Fibroblast of pulmonary artery (primary cell): ENCODE data around the gene DNAJC16.
A peak's percentile ranks its signal among the peaks of the same experiment; 100 is the strongest.

Experiments
- DNase-seq: peaks from one replicate; pipeline ENCODE4 v3.0.0-alpha.2; 2010; ENCODE audit warnings: low read depth
- H3K4me3 ChIP-seq: replicated peaks from 2 replicates; pipeline ENCODE4 v1.5.1; 2011; ENCODE audit warnings: low read depth, mild to moderate bottlenecking, control low read depth, low read length, moderate library complexity
- TF ChIP-seq, protein P1 (sequence below): IDR thresholded peaks from 2 replicates; pipeline ENCODE4 v1.5.1; 2011; ENCODE audit warnings: mild to moderate bottlenecking, control low read depth, low read length, inconsistent platforms; ENCODE audit errors: missing control alignments

The DNAJC16 gene

DNA sequence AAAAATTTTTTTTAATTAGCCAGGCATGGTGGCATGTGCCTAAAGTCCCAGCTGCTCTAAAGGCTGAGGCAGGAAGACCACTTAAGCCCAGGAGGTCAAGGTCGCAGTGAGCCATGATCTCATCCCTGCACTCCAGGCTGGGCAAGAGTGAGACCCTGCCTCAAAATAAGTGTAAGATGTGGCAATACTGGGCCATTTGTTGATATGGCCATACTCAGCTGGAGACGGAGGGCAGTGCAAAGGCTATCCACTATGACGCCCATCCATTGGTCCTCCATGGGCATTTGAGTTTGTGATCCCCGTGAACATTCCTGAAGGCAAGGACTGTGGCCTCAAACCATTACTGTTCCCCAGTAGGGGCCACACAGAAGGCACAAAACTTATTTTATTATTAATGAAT, 4.1 kb upstream of the DNAJC16 start:
- TF ChIP-seq, protein P1, sequence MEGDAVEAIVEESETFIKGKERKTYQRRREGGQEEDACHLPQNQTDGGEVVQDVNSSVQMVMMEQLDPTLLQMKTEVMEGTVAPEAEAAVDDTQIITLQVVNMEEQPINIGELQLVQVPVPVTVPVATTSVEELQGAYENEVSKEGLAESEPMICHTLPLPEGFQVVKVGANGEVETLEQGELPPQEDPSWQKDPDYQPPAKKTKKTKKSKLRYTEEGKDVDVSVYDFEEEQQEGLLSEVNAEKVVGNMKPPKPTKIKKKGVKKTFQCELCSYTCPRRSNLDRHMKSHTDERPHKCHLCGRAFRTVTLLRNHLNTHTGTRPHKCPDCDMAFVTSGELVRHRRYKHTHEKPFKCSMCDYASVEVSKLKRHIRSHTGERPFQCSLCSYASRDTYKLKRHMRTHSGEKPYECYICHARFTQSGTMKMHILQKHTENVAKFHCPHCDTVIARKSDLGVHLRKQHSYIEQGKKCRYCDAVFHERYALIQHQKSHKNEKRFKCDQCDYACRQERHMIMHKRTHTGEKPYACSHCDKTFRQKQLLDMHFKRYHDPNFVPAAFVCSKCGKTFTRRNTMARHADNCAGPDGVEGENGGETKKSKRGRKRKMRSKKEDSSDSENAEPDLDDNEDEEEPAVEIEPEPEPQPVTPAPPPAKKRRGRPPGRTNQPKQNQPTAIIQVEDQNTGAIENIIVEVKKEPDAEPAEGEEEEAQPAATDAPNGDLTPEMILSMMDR: no peak
- no peak for DNase-seq
- no peak overlapping the region for H3K4me3 ChIP-seq

DNA sequence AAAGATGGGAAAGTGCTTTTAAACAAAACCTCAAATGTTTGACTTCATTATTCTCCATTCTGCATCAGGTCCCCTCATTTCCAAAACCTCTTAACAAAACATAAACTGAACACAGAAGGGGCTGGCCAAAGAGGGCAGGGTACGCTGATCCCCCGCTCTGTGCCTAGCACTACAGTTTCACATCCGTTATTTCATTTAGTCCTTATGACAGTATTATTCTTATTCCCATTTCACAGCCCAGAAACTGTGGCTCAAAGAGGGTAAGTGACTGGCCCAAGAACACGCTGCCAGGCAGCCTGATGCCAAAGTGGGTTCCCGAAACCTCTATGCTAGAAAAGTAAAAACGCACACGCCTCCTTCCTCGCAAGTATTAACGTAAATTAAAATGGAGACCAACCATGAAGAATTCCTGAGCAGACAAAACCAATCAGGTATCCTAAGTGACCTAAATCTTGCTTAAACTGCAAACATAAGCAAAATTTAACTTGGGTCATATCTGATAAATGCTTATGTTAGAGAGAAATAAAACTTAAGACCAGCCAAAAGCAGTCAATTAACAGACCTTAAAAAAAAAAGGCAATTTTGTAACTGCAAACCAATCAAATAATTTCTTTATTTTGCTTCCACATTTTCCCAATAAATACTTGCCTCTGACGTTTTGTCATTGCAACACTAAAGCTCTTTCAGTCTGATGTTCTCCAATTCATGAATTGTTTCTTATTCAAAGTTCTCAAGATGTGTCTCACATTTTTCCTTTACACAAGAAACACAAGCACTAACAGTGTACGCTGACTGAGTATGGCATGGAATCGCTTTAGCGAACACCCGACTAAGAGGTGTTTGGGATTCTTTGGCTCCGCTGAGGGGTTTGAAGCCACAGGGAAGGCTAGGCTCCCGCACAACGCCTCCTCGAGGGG, 3.3 kb upstream of the DNAJC16 start:
- peak; percentile 49 for DNase-seq
- TF ChIP-seq, protein P1: no peak
- H3K4me3 ChIP-seq: peak overlapping the region; percentile 77

DNA sequence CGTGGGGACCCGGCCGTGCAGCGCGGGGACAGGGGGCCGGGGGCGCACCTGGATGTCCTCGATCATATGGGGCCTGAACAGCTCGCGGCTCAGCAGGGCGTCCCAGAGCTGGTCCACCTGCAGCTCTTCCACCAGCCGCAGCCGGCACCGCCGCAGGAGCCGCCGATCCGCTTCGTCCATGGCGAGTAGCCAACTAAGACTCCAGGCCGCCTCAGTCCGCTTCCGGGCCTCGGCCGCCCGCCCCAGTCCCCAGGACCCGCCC, 2.7 kb upstream of the DNAJC16 start, which contains the start of gene CASP9:
Gene CASP9, minus strand, starts transcription at position 195 of the 262 bp plus-strand sequence. Its CDS starts 15 bp downstream, at position 180.
- DNase-seq: no peak
- TF ChIP-seq, protein P1: no peak
- H3K4me3 ChIP-seq: peak within 1 kb of the TSS; percentile 92

DNA sequence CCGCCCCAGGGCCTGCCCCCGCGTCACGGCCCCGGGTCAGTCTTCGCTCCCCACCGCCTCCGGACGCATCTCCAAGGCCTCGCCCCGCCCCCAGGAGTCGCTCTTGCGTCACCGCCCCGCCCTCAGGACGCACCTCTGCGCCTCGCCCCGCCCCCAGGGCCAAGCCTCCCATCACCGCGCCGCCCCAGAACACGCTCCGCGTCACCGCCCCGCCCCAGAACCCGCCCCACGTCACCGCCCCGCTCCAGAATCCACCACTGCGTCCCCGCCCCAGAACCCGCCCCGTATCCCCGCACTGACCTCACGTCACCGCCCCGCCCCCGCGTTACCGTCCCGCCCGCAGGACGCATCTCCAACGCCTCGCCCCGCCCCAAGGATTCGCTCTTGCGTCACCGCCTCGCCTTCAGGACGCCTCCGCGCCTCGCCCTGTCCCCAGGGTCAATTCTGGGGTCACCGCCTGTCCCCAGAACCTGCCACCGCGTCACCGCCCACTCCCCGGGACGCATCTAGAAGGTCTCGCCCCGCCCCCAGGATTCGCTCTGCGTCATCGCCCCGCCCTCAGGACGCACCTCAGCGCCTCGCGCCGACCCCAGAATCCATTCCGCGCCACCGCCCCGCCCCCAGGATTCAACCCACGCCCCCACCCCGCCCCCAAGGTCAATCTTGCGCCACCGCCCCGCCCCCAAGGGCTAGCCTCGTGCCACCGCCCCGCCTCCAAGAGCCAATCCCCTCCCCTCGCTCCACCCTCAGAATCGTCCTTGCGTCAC, 2.2 kb upstream of the DNAJC16 start:
- peak; percentile 100 for DNase-seq
- H3K4me3 ChIP-seq: peak overlapping the region; percentile 77
- TF ChIP-seq, protein P1: no peak

DNA sequence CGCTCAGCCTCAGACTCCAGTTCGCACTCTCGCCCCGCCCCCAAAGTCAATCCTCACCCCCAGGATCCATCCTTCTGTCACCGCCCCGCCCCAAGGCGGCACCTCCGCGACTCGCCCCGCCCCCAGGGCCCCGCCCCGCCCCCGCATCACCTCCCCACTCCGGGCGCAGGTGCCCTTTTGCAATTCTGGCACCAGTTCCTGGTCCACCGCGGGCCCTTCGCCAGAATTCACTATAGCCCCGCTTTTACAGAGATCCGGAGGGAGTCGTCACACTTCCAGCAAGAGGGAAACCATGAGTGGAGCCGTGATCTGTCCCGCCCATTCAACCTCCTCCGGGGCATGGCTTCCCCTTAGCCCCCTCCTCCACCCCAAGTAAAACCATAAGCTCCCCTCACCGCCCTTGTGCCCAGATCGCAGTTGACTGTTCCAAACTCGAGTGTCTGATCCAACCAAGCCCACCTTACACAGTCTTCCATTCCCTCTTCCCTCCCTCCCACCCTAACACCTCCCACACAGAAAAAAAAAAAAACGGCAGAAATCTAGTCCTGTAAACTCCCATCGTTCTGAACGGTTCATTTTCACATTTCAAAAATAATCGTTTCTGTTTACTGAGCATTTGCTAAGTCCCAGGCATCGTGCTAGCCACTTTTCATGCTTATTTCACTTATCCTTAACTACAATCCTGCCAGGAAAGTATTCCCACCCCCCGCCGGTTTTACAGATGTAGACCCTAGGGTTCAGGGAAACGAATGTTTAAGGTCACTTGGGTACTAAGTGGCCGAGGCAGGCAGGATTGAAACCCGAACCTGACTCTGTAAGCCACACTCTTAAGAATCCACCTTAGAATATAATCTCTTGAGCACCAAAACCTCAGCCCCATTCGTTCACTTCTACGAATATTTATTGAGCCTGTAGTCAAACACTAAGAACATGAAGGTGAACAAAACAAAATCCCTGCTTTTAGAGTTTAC, 1.3 kb upstream of the DNAJC16 start:
- peak overlapping the region; percentile 92 for H3K4me3 ChIP-seq
- no peak for DNase-seq
- TF ChIP-seq, protein P1: no peak

DNA sequence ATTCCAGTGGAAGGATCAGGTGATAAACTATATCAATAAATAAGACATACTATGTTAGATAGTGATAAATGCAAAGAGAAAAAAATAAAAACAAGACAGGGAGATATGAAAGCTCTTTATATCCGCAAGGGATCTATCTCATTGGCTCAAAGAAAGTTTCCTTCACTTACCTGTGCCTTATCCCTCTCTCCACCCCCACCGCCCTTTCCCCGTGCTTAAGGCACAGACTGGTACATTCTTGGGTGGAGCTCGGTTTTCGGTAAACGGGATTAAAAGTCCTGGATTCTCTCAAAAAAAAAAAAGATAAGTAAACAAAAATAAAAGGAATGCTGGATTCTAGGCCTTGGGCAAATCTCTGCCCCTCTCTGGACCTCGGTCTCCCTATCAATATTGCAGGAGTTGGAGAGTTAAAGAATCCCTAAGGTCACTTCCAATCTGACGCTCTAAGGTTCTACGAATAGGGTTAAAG, 593 bp upstream of the DNAJC16 start:
- TF ChIP-seq, protein P1: no peak
- DNase-seq: no peak
- H3K4me3 ChIP-seq: peak overlapping the region; percentile 92
